ENCODE results near the gene SLC39A1.
"Not testable (repeated sequence)": the region's sequence is repeated elsewhere in the genome, so short reads cannot be mapped to it uniquely, and the experiment has no call there.

Gene SLC39A1

GRCh38 chr1:153963030-153963849 is at the start of gene SLC39A1:
SLC39A1 (minus strand) TSS chr1:153963537; CDS start chr1:153962715, 822 bp downstream.
- DNase-seq, result peak; percentile 91 to 94

GRCh38 chr1:154012543-154012942 is 49.2 kb upstream of the SLC39A1 start:
- DNase-seq, result not testable (repeated sequence)

- DNase-seq, result no peak
Measured at GRCh38 chr1:154012129-154012528, 48.8 kb upstream of the SLC39A1 start.

- no peak for DNase-seq
Measured at GRCh38 chr1:154006136-154006535, 42.8 kb upstream of the SLC39A1 start.

GRCh38 chr1:154000420-154000819 is 37.1 kb upstream of the SLC39A1 start:
- DNase-seq, result no peak

GRCh38 chr1:153996882-153997281 is 33.5 kb upstream of the SLC39A1 start:
- DNase-seq, result not testable (repeated sequence)

GRCh38 chr1:153995640-153996039 is 32.3 kb upstream of the SLC39A1 start:
- DNase-seq, result no peak

- DNase-seq, result no peak
Measured at GRCh38 chr1:153995202-153995601, 31.9 kb upstream of the SLC39A1 start.

- DNase-seq, result no peak
Measured at GRCh38 chr1:153991806-153992205, 28.5 kb upstream of the SLC39A1 start.

GRCh38 chr1:153991151-153991630 is 27.9 kb upstream of the SLC39A1 start:
- DNase-seq, result no peak

GRCh38 chr1:153990468-153991150 is 27.3 kb upstream of the SLC39A1 start, which contains the start of gene RPS27:
RPS27 (plus strand) TSS chr1:153990762; CDS start chr1:153990797, 35 bp downstream.
- DNase-seq, result peak; percentile 78 to 84

- no peak for DNase-seq
Measured at GRCh38 chr1:153987621-153988020, 24.3 kb upstream of the SLC39A1 start.

- DNase-seq, result no peak
Measured at GRCh38 chr1:153985941-153986761, 22.8 kb upstream of the SLC39A1 start, which contains the start of gene RAB13. RAB13 (minus strand) TSS chr1:153986339; CDS start chr1:153986236, 103 bp downstream.

- peak in 1 of 2 experiments; percentile 25 for DNase-seq
Measured at GRCh38 chr1:153985341-153985912, 22.1 kb upstream of the SLC39A1 start.

GRCh38 chr1:153984123-153984894 is 21.0 kb upstream of the SLC39A1 start:
- DNase-seq, result no peak

GRCh38 chr1:153981735-153982134 is 18.4 kb upstream of the SLC39A1 start:
- DNase-seq, result not testable (repeated sequence)

- not testable (repeated sequence) for DNase-seq
Measured at GRCh38 chr1:153979091-153979490, 15.8 kb upstream of the SLC39A1 start.

- no peak for DNase-seq
Measured at GRCh38 chr1:153978274-153978909, 15.1 kb upstream of the SLC39A1 start.

- peak; percentile 83 to 84 for DNase-seq
Measured at GRCh38 chr1:153977250-153978240, 14.2 kb upstream of the SLC39A1 start, which contains the start of gene JTB. JTB (minus strand) TSS chr1:153977674; CDS start chr1:153977252, 422 bp downstream.
